A673 (cell line): Measurements from ENCODE around the gene PIGU.

Experiments
- CTCF ChIP-seq: fragments of 300-800, 200-600 bp; sonication (generic); conservative IDR thresholded peaks from 2 replicates; pipeline ENCODE4 v1.5.1; 2017; ENCODE audit warnings: low read depth, mild to moderate bottlenecking, antibody characterized with exemption, low read length, moderate library complexity, mixed read lengths
- EZH2 ChIP-seq: fragments of 200-600 bp; sonication (generic); IDR thresholded peaks from 2 replicates; pipeline ENCODE4 v1.6.1; 2017; ENCODE audit warnings: borderline replicate concordance, low read depth, mild to moderate bottlenecking, mixed read lengths, antibody characterized with exemption, low read length; ENCODE audit not compliant: poor library complexity, severe bottlenecking

GRCh38 chr20:34706912-34707784 lies 30.3 kb upstream of the PIGU start:
- TF ChIP-seq CTCF (no peak), EZH2 (no peak)
